Neural cell (in vitro differentiated cells): ENCODE data around the gene OXSR1. TPM values are rescaled to one million over a fixed set of nuclear protein-coding genes. Genes with fewer than 3 reads are reported as not detected.

Source experiments
- H2AFZ ChIP-seq: fragments of 200-600, 300-800 bp; sonication (generic), shearing (Covaris generic); 2 replicates; pipeline ENCODE4 v1.6.0; 2014; ENCODE audit warnings: low read depth, mild to moderate bottlenecking, antibody characterized with exemption, low read length, moderate library complexity
- H3F3A ChIP-seq: fragments of 200-600 bp; shearing (Covaris generic); 2 replicates; pipeline ENCODE4 v1.6.1; 2016; ENCODE audit warnings: mild to moderate bottlenecking, moderate library complexity, mixed read lengths, antibody characterized with exemption, low read length; ENCODE audit not compliant: insufficient read depth, poor library complexity, severe bottlenecking
- H3K27ac ChIP-seq: fragments of 200-600, 300-800 bp; sonication (generic), shearing (Covaris generic); 2 replicates; pipeline ENCODE4 v1.5.1; 2014; ENCODE audit warnings: mild to moderate bottlenecking, low read length, moderate library complexity
- H3K27me3 ChIP-seq: fragments of 300-800, 200-600 bp; sonication (generic), shearing (Covaris generic); 2 replicates; pipeline ENCODE4 v1.6.0; 2014; ENCODE audit warnings: mild to moderate bottlenecking, low read depth, low read length, moderate library complexity; ENCODE audit not compliant: insufficient read depth
- H3K36me3 ChIP-seq: fragments of 300-800, 200-600 bp; sonication (generic), shearing (Covaris generic); 2 replicates; pipeline ENCODE4 v1.5.1; 2014; ENCODE audit warnings: mild to moderate bottlenecking, antibody characterized with exemption, low read length, moderate library complexity; ENCODE audit not compliant: insufficient read depth
- H3K4me2 ChIP-seq: fragments of 300-800, 200-600 bp; sonication (generic), shearing (Covaris generic); 2 replicates; pipeline ENCODE4 v1.6.0; 2014; ENCODE audit warnings: mild to moderate bottlenecking, low read length
- H3K4me3 ChIP-seq: fragments of 300-800, 200-600 bp; sonication (generic), shearing (Covaris generic); 2 replicates; pipeline ENCODE4 v1.5.1; 2014; ENCODE audit warnings: mild to moderate bottlenecking, low read length, moderate library complexity
- H3K79me2 ChIP-seq: fragments of 200-600 bp; shearing (Covaris generic); replicated peaks from 2 replicates; pipeline ENCODE4 v1.6.0; 2014; ENCODE audit warnings: mild to moderate bottlenecking, low read length, moderate library complexity; ENCODE audit not compliant: insufficient read depth
- H3K9ac ChIP-seq: fragments of 300-800, 200-600 bp; sonication (generic), shearing (Covaris generic); 2 replicates; pipeline ENCODE4 v1.6.1; 2016; ENCODE audit warnings: mild to moderate bottlenecking, low read length, mixed read lengths
- H3K9me2 ChIP-seq: fragments of 200-600 bp; shearing (Covaris generic); 2 replicates; pipeline ENCODE4 v1.6.1; 2016; ENCODE audit warnings: mild to moderate bottlenecking, low read length, mixed read lengths; ENCODE audit not compliant: insufficient read depth
- H3K9me3 ChIP-seq: fragments of 200-600, 300-800 bp; sonication (generic), shearing (Covaris generic); 2 replicates; pipeline ENCODE4 v1.6.1; 2016; ENCODE audit warnings: mild to moderate bottlenecking, mixed run types, low read length, moderate library complexity, mixed read lengths
- H4K20me1 ChIP-seq: fragments of 200-600 bp; shearing (Covaris generic); 2 replicates; pipeline ENCODE4 v1.6.1; 2016; ENCODE audit warnings: mild to moderate bottlenecking, mixed run types; ENCODE audit not compliant: insufficient read depth
- EP300 ChIP-seq: fragments of 450-650 bp; conservative IDR thresholded peaks from 2 replicates; pipeline ENCODE4 v1.6.1; 2014; ENCODE audit warnings: antibody characterized with exemption, mild to moderate bottlenecking, moderate library complexity; ENCODE audit not compliant: poor library complexity, severe bottlenecking
- EZH2 ChIP-seq: fragments of 200-600, 300-800 bp; shearing (Covaris generic), sonication (generic); IDR thresholded peaks from 2 replicates; pipeline ENCODE4 v1.6.1; 2014; ENCODE audit warnings: antibody characterized with exemption, low read length, borderline replicate concordance, mild to moderate bottlenecking; ENCODE audit not compliant: insufficient read depth, poor library complexity, severe bottlenecking
- MXI1 ChIP-seq: fragments of 450-650 bp; conservative IDR thresholded peaks from 2 replicates; pipeline ENCODE4 v1.6.1; 2014; ENCODE audit warnings: antibody characterized with exemption, mild to moderate bottlenecking; ENCODE audit not compliant: poor library complexity, severe bottlenecking
- POLR2AphosphoS5 ChIP-seq: IDR thresholded peaks from 2 replicates; pipeline ENCODE4 v1.6.1; 2012
- RAD21 ChIP-seq: fragments of 450-650 bp; conservative IDR thresholded peaks from 2 replicates; pipeline ENCODE4 v1.6.1; 2014; ENCODE audit warnings: antibody characterized with exemption, mild to moderate bottlenecking, moderate library complexity
- SMC3 ChIP-seq: fragments of 450-650 bp; conservative IDR thresholded peaks from 2 replicates; pipeline ENCODE4 v1.6.1; 2014; ENCODE audit warnings: antibody characterized with exemption, mild to moderate bottlenecking, moderate library complexity; ENCODE audit not compliant: poor library complexity
- TAF1 ChIP-seq: IDR thresholded peaks from 2 replicates; pipeline ENCODE4 v1.6.1; 2012; ENCODE audit warnings: low read depth
- polyA plus RNA-seq: library from polyadenylated mRNA; depleted of rRNA; stranded (reverse); fragments of >200 nt; gene quantifications from 2 replicates; pipeline ENCODE4 v1.2.3, GENCODE V29; 2014
- TF ChIP-seq, protein P1 (sequence below): IDR thresholded peaks from 2 replicates; pipeline ENCODE4 v1.6.1; 2012; ENCODE audit warnings: borderline replicate concordance
- TF ChIP-seq, protein P2 (sequence below): fragments of 450-650 bp; IDR thresholded peaks from 2 replicates; pipeline ENCODE4 v1.5.1; 2014; ENCODE audit warnings: antibody characterized with exemption, mild to moderate bottlenecking, moderate library complexity; ENCODE audit not compliant: poor library complexity, severe bottlenecking

OXSR1 gene
- polyA plus RNA-seq, 1 donor from 2014 or later: 50.8 TPM

DNA sequence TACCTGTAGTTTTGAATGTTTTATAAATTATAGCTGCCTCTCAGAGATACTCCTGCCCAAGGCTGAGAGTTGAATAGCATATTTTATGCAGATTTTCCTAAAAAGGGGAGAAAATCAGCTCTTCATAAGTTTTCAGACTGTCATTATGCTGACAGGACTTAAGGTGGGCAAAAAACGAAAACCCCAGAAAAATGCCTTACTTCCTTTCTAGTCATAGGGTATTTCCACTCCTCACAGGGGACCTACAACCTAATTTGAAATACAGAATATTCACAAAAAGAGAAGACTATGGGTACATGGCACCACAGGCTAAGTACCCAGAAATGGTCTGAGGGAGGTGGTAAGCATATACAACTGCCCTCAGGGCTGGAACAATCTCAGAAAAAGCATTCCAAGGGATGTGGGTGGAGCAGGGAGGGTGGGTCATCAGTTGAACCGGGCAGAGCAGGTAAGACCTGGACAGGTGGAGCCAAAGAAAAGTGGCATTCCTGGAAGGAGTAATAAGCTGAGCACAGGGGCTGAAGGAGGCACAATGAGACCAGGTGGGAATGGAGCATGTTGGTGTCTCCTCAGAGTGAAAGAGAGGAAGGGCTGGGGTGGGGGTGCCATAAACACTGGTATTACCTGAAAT, 10.6 kb upstream of the OXSR1 start:
- H3K27ac ChIP-seq: no peak overlapping the region
- no peak overlapping the region for H2AFZ ChIP-seq
- TF ChIP-seq TAF1: no peak
- TF ChIP-seq MXI1: no peak
- no peaks in the 10 kb centered on the region for H3F3A ChIP-seq
- no peaks in the 10 kb centered on the region for H3K9me3 ChIP-seq
- H3K9ac ChIP-seq: no peak overlapping the region
- no peaks in the 10 kb centered on the region for H4K20me1 ChIP-seq
- no peaks in the 10 kb centered on the region for H3K27me3 ChIP-seq
- H3K79me2 ChIP-seq: no peaks in the 10 kb centered on the region
- no peaks in the 10 kb centered on the region for H3K36me3 ChIP-seq
- H3K4me3 ChIP-seq: no peak overlapping the region
- no peak overlapping the region for H3K4me2 ChIP-seq
- H3K9me2 ChIP-seq: no peaks in the 10 kb centered on the region

DNA sequence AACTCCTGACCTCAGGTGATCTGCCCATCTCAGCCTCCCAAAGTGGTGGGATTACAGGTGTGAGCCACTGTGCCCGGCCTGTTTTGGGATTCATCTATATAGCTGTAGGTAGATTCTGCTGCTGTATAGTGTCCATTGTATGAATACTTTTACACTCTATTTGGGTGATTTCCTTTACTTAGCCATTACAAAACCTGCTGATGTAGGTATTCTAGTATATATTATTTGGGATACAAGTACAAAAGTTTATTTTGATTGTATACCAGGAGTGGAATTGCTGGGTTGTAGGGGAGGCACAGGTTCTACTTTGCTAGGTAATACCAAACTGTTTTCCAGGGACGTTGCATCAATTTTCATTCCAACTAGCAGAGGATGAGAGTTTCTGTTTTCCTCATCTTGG, 9.5 kb upstream of the OXSR1 start:
- Histone ChIP-seq H2AFZ (no peak overlapping the region), H3K9me2 (no peaks in the 10 kb centered on the region), H3K9me3 (no peaks in the 10 kb centered on the region), H3K4me3 (no peak overlapping the region), H3K27me3 (no peaks in the 10 kb centered on the region), H3K27ac (no peak overlapping the region), H3K4me2 (no peak overlapping the region), H3K9ac (no peak overlapping the region), H3K36me3 (no peaks in the 10 kb centered on the region), H3K79me2 (no peaks in the 10 kb centered on the region), H3F3A (no peaks in the 10 kb centered on the region), H4K20me1 (no peaks in the 10 kb centered on the region)
- TF ChIP-seq EZH2 (no peak), TAF1 (no peak), MXI1 (no peak), SMC3 (no peak)

GRCh38 chr3:38157117-38157516, 8.2 kb upstream of the OXSR1 start:
- no peaks in the 10 kb centered on the region for H3F3A ChIP-seq
- no peak overlapping the region for H2AFZ ChIP-seq
- no peaks in the 10 kb centered on the region for H3K36me3 ChIP-seq
- TF ChIP-seq POLR2AphosphoS5 (no peak), RAD21 (no peak), TAF1 (no peak), SMC3 (no peak), MXI1 (no peak), EP300 (no peak), EZH2 (no peak)
- TF ChIP-seq, protein P1, sequence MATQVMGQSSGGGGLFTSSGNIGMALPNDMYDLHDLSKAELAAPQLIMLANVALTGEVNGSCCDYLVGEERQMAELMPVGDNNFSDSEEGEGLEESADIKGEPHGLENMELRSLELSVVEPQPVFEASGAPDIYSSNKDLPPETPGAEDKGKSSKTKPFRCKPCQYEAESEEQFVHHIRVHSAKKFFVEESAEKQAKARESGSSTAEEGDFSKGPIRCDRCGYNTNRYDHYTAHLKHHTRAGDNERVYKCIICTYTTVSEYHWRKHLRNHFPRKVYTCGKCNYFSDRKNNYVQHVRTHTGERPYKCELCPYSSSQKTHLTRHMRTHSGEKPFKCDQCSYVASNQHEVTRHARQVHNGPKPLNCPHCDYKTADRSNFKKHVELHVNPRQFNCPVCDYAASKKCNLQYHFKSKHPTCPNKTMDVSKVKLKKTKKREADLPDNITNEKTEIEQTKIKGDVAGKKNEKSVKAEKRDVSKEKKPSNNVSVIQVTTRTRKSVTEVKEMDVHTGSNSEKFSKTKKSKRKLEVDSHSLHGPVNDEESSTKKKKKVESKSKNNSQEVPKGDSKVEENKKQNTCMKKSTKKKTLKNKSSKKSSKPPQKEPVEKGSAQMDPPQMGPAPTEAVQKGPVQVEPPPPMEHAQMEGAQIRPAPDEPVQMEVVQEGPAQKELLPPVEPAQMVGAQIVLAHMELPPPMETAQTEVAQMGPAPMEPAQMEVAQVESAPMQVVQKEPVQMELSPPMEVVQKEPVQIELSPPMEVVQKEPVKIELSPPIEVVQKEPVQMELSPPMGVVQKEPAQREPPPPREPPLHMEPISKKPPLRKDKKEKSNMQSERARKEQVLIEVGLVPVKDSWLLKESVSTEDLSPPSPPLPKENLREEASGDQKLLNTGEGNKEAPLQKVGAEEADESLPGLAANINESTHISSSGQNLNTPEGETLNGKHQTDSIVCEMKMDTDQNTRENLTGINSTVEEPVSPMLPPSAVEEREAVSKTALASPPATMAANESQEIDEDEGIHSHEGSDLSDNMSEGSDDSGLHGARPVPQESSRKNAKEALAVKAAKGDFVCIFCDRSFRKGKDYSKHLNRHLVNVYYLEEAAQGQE: no peak
- TF ChIP-seq, protein P2, sequence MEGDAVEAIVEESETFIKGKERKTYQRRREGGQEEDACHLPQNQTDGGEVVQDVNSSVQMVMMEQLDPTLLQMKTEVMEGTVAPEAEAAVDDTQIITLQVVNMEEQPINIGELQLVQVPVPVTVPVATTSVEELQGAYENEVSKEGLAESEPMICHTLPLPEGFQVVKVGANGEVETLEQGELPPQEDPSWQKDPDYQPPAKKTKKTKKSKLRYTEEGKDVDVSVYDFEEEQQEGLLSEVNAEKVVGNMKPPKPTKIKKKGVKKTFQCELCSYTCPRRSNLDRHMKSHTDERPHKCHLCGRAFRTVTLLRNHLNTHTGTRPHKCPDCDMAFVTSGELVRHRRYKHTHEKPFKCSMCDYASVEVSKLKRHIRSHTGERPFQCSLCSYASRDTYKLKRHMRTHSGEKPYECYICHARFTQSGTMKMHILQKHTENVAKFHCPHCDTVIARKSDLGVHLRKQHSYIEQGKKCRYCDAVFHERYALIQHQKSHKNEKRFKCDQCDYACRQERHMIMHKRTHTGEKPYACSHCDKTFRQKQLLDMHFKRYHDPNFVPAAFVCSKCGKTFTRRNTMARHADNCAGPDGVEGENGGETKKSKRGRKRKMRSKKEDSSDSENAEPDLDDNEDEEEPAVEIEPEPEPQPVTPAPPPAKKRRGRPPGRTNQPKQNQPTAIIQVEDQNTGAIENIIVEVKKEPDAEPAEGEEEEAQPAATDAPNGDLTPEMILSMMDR: no peak
- H3K9ac ChIP-seq: no peak overlapping the region
- H3K9me2 ChIP-seq: no peaks in the 10 kb centered on the region
- no peaks in the 10 kb centered on the region for H3K9me3 ChIP-seq
- no peak overlapping the region for H3K4me2 ChIP-seq
- H3K27ac ChIP-seq: no peak overlapping the region
- H3K27me3 ChIP-seq: no peaks in the 10 kb centered on the region
- H3K4me3 ChIP-seq: no peak overlapping the region
- H3K79me2 ChIP-seq: no peaks in the 10 kb centered on the region
- H4K20me1 ChIP-seq: no peaks in the 10 kb centered on the region
